ENCODE data around the gene SNX1. TPM values are rescaled to one million over a fixed set of nuclear protein-coding genes. Genes with fewer than 3 reads are reported as not detected.
A peak's percentile ranks its signal among the peaks of the same experiment; 100 is the strongest.

SNX1 gene
- total and polyA plus RNA-seq, 2 of the 13 experiments (the other 11 are each of a cell fraction or from before 2014, with no cell fraction given): 29.3 to 60.1 TPM

- no peak for TF ChIP-seq ZBTB7A (CRISPR knock-in tag; IDR thresholded peaks at IDR 0.05)
- TF ChIP-seq GMEB2 (CRISPR knock-in tag; IDR thresholded peaks at IDR 0.05; ENCODE audit: low read depth): no peak
- peak; percentile 55 for TF ChIP-seq HNF1A (IDR thresholded peaks at IDR 0.05; ENCODE audit: low read depth)
- peak; percentile 40; the same call in 1 of the 2 replicates for TF ChIP-seq HNF1A (CRISPR knock-in tag; IDR thresholded peaks at IDR 0.05; ENCODE audit: borderline replicate concordance)
- TF ChIP-seq, protein P1, sequence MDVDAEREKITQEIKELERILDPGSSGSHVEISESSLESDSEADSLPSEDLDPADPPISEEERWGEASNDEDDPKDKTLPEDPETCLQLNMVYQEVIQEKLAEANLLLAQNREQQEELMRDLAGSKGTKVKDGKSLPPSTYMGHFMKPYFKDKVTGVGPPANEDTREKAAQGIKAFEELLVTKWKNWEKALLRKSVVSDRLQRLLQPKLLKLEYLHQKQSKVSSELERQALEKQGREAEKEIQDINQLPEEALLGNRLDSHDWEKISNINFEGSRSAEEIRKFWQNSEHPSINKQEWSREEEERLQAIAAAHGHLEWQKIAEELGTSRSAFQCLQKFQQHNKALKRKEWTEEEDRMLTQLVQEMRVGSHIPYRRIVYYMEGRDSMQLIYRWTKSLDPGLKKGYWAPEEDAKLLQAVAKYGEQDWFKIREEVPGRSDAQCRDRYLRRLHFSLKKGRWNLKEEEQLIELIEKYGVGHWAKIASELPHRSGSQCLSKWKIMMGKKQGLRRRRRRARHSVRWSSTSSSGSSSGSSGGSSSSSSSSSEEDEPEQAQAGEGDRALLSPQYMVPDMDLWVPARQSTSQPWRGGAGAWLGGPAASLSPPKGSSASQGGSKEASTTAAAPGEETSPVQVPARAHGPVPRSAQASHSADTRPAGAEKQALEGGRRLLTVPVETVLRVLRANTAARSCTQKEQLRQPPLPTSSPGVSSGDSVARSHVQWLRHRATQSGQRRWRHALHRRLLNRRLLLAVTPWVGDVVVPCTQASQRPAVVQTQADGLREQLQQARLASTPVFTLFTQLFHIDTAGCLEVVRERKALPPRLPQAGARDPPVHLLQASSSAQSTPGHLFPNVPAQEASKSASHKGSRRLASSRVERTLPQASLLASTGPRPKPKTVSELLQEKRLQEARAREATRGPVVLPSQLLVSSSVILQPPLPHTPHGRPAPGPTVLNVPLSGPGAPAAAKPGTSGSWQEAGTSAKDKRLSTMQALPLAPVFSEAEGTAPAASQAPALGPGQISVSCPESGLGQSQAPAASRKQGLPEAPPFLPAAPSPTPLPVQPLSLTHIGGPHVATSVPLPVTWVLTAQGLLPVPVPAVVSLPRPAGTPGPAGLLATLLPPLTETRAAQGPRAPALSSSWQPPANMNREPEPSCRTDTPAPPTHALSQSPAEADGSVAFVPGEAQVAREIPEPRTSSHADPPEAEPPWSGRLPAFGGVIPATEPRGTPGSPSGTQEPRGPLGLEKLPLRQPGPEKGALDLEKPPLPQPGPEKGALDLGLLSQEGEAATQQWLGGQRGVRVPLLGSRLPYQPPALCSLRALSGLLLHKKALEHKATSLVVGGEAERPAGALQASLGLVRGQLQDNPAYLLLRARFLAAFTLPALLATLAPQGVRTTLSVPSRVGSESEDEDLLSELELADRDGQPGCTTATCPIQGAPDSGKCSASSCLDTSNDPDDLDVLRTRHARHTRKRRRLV (CRISPR knock-in tag; IDR thresholded peaks at IDR 0.05): no peak
- no peak; the same call in 1 of the 2 replicates for TF ChIP-seq HMGXB3 (CRISPR knock-in tag; IDR thresholded peaks at IDR 0.05; ENCODE audit: borderline replicate concordance)
- no peak for TF ChIP-seq ZNF138 (CRISPR knock-in tag; IDR thresholded peaks at IDR 0.05; ENCODE audit: low read depth)
- TF ChIP-seq ZNF276 (CRISPR knock-in tag; IDR thresholded peaks at IDR 0.05; ENCODE audit: low read depth): no peak
- no peak for TF ChIP-seq PRPF4 (IDR thresholded peaks at IDR 0.05; ENCODE audit: low read depth, low read length, poor library complexity, severe bottlenecking)
- TF ChIP-seq ZNF30 (CRISPR knock-in tag; IDR thresholded peaks at IDR 0.05): no peak
- peak; percentile 79 for TF ChIP-seq RCOR2 (CRISPR knock-in tag; IDR thresholded peaks at IDR 0.05)
- no peak for TF ChIP-seq ZSCAN29 (CRISPR knock-in tag; conservative IDR thresholded peaks at IDR 0.05)
Measured at GRCh38 chr15:64072812-64073211, 23.0 kb upstream of the SNX1 start (continued).

Measured in HepG2 (cell line).